NOMO-1 (cell line): ENCODE results near the gene APBA2.
"Not testable (repeated sequence)": the region's sequence is repeated elsewhere in the genome, so short reads cannot be mapped to it uniquely, and the experiment has no call there.

Source experiments
- DNase-seq, 2 experiments: peaks; one replicate each; lab custom pipeline; 2025; ENCODE audit not compliant: unreplicated experiment in 2 of 2; lab: John Stamatoyannopoulos, UW

Gene APBA2

DNA sequence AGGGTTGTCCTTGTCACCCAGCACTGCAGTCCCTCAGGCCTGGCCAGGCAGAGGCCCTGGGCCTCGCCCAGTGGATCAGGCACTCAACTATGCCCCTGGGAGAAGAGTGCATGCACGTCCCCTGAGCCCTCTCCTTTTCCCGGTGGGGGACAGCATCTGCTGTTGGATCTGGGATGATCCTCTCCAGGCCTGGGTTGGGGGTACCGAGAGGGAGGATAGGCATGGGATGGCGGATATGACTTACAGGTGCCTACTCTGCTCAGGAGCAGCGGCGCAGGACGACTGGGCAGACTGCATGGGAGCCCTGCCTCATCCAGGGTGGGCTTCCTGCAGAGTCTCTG, 9.0 kb upstream of the APBA2 start:
- DNase-seq: no peak

DNA sequence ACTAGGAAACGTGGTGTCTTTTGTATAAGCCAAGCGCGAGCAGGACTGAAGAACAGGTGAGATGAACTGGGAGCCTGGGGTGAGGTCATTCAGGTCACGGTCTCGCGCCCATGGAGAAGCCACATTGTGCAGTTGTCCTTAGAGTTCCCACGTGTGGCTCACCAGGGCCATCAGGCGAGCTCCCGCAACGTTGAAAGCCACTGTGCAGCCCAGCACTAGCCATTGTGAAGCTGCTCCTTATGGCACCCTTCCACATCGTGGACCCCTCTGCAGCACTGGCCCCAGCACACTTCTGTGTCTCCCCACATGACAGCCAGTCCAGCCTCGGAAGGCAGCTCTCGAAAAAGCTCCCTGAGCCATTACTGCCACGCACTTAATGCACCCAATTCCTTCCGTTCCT, 7.6 kb upstream of the APBA2 start:
- DNase-seq: no peak

DNA sequence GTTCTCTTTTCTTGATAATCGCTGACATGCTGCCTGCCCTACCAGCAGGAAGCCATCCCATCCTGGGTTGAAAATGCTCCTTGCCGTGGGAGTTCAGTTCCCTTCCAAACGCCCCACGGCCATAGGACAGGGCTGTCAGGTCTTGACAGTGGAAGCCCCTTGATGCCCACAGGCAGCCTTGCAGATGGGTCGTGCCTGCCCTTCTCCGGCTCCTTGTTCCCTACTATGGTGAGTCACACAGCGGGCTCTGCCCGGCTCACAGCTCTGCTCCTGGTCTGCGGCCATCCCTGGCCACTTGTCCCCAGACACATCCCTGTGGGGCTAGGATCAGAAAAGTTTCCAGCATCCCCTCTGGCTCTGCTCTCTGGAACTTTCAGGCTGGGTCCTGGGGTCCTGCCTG, 6.2 kb upstream of the APBA2 start:
- DNase-seq: no peak

DNA sequence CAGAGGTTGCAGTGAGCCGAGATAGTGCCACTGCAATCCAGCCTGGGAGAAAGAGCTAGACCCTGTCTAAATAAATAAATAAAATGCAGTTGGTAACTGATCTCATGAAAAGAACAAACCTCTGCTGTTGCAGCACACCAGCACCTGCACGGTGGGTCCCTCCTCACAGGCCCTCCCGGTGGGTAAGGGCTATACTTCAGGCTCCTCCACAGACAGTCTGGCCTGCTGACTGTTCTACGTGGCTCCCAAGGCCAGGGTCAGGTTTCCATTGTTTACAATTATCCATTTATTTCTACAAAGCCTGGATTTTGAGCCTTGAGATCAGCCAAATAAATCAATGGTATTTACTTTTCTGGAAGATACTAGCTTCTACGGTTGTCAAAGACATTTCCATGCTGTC, 5.1 kb upstream of the APBA2 start:
- DNase-seq: no peak

DNA sequence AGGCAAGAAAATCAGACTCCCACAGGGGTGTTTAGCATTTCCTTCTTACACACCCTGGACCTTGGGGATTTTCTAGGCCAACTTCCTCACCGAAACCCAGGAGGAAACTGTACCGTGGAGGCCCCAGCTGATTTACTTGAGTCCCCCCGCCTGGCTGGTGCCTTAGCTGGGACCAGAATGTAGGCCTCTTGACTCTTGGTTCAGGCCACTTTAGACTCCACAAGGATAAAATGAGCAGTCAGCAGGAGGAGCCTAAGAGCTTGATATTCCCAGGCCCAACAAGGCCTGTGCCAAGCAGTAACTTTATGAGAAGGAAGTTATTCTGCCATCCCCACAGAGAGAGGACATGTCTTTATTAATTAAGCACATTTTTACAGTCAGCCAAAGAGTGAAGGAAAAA, 4.6 kb upstream of the APBA2 start:
- DNase-seq: peak; percentile 24 to 28

DNA sequence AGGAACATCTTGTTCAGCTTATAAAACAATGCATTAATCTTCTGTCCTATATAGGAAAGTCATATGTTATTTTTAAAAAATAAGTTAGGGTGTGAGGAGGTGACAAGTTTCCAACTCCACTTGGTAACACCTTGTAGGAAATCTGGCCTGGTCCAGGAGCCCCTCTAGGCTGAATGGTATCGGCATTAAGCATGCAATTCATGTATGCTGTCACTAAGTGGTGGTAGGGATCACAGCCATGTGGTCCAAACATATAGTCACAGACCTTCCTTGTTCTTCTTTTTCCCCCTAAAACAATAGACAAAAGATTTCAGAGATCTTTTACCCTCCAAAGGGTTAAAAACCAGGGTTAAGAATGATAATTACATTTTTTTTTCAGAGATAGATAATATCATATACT, 4.2 kb upstream of the APBA2 start:
- no peak for DNase-seq

DNA sequence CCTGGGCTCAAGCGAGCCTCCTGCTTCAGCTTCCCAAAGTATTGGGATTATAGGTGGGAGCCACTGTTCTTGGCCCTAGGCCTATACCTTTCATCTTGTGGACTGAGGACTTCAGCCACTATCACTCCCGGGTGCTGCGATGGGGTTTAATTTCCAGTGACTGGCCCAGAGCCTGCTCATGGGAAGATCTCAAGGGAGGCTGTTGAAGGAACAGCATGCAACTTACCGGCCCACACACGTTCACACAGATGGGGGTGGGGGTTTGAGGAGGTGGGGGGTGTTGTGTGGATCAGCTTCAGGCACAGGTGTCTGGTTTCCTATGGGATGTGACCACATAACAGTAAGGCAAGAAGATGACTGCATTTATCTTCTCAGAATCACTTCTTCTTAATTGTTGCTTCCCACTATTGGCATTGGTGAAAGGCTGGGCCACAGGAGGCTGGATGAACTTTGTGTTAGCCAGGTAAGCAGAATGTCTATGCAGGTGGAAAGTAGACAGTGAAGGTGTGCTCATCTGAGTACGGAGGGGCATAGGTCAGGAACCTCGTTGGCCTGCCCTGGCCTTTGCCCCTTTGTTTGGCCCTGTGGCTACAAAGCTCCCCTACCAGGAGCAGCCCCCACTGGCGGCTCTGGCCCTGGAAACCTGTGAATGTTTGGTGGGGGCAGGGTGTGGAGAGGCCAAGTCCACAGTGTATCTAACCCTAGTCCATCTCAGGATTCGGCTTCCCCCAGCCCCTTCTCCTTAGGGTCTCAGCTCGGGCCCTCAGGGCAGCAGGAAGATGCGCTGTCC, 1.4 kb upstream of the APBA2 start:
- no peak for DNase-seq

DNA sequence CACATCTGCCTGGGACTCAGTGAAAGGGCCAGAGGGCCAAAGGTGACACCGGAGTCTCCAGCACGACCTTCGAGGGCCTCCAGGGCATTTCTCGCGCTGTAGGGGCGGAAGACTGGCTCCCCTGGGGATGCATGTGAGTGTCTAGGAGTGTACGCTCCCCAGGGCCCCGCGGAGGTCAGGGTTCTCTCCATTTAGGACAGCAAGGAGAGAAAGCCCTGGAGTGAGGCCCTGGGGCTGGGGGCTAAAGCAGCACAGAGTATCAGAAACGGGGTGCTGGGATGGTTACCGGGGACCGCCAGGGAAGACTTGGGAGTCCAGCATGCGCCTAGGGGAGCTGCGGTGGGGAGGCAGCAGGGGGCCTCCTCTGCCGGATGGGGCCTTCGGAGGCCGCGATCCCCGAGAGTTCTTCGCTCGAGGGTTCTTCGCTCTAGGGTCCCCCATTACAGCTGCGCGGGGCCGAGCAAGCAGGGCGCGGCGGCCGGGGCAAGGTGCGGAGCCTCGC, 595 bp upstream of the APBA2 start:
- no peak for DNase-seq

DNA sequence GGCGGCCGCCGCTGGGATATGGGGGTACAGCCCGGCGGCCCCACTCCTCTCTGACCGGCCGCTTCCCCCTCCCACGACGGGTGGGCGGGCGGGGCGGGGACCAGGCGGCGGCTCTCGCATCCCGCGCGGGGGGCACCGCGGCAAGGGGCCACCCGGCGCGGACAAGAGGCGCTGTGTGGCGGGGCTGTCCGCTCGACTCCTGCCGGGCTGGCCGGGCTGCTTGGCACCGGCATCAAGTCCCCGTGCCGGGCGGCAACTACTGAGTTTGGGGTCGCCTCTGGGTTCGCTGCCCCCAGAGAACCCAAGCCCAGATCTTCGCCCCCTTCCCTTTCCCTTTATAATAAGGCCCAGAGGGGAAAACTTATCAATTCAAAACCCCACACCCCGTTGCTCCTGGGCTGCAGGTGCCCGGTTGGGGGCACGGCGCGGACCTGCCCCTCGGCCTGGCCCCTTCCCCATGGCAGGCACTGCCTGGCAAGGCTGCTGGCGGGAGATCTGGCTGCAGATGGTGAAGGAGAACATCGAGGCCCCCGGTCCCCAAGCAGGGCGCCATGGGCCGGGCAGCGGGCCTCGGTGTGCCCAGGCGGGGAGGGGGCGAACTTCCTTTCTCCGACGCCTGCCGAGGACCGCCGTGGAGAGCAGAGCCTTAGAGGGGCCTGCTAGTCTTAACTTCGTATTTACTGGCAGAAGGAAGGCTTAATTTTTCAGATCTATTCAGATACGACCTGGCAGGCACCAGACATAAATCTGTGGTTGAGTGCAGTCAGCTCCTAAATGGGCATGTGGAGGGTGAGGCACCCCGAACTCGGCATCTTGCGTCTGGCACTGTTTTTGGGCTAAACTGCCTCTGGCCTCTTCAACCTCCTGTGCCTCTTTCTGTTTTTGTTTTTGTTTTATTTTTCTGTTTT, 911 bp downstream of the APBA2 start:
- DNase-seq: peak in 1 of 2 experiments; percentile 8

DNA sequence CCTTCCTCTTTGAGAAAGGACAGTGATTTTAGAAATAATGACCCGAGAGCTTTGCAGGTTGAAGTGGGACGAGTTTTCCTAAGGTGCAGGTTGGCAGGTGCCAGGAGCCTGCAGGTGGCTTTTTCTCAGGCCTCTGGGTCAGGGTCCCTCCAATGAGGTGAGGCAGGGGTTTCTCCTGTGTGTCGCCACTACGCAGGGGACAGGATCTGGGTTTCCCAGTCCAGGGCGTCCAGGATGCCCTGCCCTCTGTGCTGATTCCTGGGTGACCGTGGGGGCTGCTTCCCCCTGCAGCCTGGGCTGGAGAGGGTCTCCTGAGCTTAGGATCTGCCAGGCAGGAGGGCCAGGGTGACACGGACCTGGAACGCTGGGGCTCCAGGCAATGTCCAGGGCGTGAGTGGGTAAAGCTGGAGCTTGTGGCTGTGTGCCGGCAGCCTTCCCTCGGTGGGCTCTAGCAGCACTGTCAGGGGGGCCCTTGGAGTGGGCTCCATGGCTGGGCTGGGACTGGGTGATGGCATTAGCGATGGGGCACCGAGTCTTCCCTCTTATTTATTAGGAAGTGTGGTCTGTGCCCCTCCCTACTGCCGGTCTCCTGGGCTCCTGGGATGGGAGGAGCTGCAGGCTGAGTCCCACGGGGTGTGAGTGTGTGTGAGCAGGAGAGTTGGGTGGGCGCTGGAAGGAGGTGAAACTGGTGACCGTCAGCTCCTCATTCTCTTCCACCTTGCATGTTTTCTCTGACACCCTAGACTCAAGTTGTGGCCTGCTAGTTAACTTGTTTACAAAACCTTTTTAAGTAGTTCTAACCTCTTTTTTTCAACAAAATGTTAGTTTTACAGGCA, 1.8 kb downstream of the APBA2 start:
- DNase-seq: no peak

DNA sequence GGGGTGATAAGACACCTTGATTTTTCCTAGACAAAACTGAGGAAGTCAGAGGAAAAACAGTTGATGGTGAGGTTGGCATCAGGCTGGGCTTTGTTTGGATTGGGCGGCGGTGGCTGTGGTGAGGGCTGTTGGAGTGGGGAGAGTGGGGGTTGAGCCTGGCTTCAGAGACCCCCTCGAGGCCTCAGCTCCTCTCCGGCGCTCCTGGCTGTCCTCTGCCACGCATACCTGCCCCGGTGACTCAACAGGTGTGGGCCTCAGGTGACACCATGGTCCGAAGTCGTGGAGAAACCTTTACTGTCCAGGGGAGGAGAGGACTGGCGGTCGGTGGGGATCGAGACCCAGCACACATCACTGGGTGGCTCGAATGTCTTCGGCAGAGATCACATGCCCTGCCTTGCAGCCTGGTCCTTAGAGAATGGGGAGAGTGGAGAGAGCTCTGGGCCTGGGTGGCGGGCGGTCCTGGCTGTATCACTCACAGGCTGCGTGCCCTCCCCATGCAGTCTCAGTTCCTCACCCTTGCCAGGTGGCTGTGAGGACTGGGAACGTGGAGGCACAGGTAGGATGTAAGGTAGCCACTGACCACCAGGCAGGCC, 2.6 kb downstream of the APBA2 start:
- DNase-seq: no peak

DNA sequence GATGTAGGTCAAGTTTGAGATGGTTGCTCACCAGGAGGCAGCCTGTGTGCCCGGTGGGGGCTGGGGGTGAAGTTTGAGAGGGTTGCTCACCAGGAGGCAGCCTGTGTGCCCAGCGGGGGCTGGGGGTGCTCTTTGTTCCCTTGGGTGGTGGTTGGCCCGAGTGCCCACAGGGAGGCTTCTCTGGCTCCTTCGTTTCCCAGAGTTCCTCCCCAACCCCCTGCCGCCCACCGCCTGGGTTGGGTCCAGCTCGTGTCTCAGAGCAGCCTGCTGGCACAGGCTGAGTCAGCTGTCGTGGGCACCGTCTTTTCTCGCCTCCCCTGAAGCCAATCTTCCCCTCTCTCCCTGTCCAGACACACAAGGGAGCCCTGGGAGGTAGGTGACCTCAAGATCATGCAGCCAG, 3.1 kb downstream of the APBA2 start:
- no peak for DNase-seq

DNA sequence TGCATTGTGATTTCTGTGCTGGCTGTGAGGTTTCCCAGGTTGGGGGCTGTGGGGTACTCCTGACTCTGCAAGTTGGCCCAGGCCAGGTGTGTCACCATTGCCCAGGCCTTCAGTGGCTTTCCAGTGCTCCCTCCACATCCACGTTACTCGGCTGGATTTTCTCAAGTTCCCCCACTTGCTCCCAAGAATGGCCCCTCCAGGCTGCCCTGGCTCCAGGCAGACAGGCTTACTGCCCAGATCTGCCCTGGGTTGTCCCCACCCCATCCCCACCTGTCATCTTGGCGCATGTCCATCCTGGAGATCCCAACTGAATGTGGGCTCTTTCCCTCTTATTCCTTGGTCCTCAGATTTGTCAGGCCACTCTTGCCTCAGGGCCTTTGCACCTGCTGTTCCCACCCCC, 3.6 kb downstream of the APBA2 start:
- no peak for DNase-seq

DNA sequence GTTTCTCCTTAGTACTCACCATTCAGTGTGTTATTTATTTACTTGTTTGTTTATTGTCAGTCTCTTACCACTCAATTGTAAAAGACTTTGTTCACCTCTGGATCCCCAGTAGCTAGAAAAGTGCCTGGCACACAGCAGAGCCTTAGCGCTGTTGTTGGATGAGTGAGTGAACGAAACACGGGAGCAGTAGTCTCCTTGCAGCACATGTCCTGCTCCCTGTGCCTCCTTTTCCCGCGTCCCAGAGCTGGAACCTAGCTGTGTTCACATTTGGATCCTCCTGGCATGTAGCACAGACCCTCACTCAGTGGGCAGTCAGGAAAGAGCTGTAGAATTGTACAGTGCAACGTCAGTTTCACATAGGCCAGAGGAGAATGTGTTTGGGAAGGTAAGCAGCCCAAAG, 4.1 kb downstream of the APBA2 start:
- DNase-seq: not testable (repeated sequence)

DNA sequence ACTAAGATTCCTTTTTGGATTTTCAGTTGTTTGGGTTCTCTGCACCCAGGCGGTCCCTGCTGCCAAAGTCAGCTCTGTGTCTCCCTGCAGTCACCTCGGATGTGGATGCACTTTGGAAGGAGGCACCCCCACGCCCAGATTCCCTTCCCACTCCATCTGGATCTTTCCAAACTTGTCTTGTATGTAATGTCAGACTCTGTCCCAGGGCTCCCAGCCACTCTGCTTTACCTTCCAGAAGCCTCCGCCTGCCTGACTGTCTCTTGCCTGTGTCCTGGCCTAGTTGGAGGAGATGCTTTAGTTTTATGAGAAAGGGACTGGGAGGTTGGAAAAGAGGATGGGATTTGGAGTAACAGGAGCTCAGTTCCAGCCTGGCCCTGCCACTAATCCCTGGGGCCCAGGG, 4.5 kb downstream of the APBA2 start:
- not testable (repeated sequence) for DNase-seq

DNA sequence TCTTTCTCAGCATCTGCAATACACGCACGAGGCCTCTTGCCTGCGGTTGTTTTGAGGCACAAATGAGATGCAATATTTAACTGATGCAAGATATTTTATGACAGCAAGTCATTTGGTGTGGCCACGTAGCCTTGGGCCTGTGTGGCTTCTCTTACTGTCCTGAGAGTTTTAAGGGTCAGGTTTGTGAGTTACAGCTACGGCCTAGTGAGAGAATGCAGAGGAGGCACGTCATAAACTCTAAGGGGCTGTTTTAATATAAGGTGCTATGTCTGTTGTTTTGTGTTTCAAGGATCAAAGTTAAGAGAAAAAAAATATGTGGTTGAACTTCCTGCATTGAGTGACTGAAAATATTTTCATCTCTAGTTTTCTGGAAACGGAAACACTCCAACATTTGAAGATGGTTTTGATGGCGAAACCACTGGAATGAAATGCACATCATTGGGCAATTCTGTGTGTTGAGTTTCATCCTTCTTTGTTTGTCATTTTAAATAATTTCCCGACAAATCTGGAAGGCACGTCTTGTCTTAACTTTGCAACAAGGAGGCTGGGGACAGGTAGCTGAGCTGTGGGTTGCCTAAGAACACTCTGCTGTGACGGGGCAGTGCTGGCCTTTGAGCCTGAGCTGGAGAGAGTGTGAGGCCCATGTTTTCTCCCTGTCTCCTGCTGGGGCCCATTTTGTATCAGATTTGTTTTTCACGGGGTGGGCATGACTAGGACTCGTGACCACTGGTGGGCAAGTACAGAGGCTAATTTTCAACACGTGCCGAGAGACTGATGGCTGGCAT, 5.1 kb downstream of the APBA2 start:
- peak; percentile 68 to 85 for DNase-seq

DNA sequence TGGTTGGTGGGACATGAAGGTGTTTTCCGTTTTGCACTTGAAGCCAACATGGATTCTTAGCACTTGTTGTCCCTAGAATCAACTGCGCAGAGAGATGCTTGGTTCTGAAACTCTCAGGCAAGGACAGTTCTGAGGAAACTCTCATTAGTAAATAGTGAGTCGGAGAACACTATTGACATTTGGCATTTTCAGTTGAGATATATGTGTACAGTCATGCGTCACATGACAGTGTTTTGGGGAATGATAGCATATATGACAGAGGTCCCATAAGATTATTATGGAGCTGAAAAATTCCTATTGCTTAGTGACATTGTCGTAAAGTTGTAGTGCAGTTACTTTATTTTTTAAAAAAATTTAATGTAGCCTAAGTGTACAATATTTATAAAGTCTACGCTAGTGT, 5.8 kb downstream of the APBA2 start:
- no peak for DNase-seq

DNA sequence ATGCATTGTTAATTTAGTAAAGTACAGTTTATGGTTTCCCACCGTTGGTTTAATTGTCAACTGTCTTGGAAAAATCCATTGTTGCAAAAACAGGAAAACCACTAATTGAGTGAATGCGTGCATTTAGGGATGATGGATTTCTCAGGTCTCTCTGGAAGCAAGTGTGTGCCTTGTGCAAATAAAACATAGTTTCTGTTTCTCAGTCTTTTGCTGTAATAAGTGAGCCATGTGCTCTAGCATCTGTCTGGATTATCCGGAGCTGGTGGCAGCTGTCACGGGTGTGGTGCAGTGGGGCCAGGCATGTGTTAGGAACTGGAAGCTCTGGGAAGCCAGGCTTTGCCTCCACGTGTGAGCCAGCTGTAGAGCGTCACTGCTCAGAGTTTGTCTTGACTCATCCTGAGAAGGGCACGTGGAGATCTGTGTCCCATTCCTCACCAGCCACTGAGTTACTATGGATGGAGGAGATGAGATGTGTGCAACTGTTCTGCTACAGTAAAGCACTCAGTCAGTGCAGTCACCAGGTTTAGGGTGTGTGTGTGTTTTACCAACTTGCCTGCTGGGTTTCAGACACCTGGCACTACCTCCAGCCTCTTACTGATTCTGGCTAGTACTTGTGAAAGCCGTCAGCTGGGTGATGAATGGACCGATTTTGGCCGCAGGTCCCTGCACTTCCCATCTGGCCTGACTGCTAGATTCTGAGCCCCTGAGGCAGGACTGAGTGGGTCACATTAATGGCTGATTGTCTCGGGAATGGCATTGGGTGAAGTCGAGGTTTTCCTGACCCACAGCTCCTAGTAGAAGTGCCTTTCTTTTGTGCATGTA, 7.2 kb downstream of the APBA2 start:
- peak; percentile 30 to 36 for DNase-seq

DNA sequence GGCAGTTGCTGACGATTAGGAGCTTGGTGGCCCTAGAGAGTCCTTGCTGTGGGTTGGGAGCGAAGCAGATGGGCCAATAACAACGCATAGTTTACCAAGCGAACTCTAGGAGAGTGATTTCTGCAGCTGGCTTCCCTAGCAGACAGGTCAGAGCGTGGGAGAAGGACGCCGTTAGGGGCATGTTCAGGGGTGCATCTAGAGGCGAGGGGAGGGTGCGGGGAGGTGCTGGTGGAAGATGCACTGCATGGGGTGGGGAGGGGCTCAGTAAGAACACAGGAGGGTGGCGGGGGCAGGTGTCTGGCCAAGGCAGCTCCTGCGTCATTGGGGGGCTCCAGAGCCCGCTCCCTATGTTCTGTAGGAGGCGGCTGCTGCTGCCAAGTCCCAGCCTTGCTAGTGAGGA, 8.9 kb downstream of the APBA2 start:
- no peak for DNase-seq
